Stimulated activated effector memory CD8-positive, alpha-beta T cell treated with anti-CD3 and anti-CD28 coated beads, Interleukin-12 subunit alpha, Interleukin-12 subunit beta, amount 100 ng/mL, for 72 hours (primary cell): ENCODE measurements around the gene KRT6A.
A peak's percentile ranks its signal among the peaks of the same experiment; 100 is the strongest.
"Not testable (repeated sequence)": the region's sequence is repeated elsewhere in the genome, so short reads cannot be mapped to it uniquely, and the experiment has no call there.

Source experiments
- ATAC-seq: fragments of 150-1000 bp; cut with Tn5 transposase; 2 replicates; pipeline ENCODE4 v1.10.0; 2021
- DNase-seq, 2 donors: peaks; one replicate each; pipeline ENCODE4 v3.0.0; 2021 to 2022; ENCODE audit warnings: low spot score in 2 of 2
- H3K27ac Mint-ChIP-seq: one replicate; pipeline ENCODE4 v1.8.0; 2022; ENCODE audit warnings: mild to moderate bottlenecking, mixed read lengths
- H3K36me3 Mint-ChIP-seq: one replicate; pipeline ENCODE4 v1.8.0; 2022; ENCODE audit warnings: mild to moderate bottlenecking, mixed read lengths
- H3K4me1 Mint-ChIP-seq: one replicate; pipeline ENCODE4 v1.8.0; 2022; ENCODE audit warnings: mixed read lengths
- H3K4me3 Mint-ChIP-seq: one replicate; pipeline ENCODE4 v1.8.0; 2022; ENCODE audit warnings: mild to moderate bottlenecking, mixed read lengths
- H3K9me3 Mint-ChIP-seq: one replicate; pipeline ENCODE4 v1.8.0; 2022; ENCODE audit warnings: mixed read lengths

Gene KRT6A

GRCh38 chr12:52464897-52465296 is 28.2 kb downstream of the KRT6A start:
- Mint-ChIP-seq H3K27ac (no peak overlapping the region), H3K36me3 (no peaks in the 10 kb centered on the region), H3K9me3 (no peaks in the 10 kb centered on the region), H3K4me3 (no peak overlapping the region), H3K4me1 (no peaks in the 10 kb centered on the region)
- no peak for DNase-seq
- ATAC-seq: no peak

GRCh38 chr12:52461693-52462092 is 31.4 kb downstream of the KRT6A start:
- H3K27ac Mint-ChIP-seq: no peak overlapping the region
- no peak overlapping the region for H3K4me3 Mint-ChIP-seq
- DNase-seq: no peak
- H3K9me3 Mint-ChIP-seq: no peaks in the 10 kb centered on the region
- H3K4me1 Mint-ChIP-seq: no peaks in the 10 kb centered on the region
- no peak for ATAC-seq
- H3K36me3 Mint-ChIP-seq: no peaks in the 10 kb centered on the region

- Mint-ChIP-seq H3K27ac (no peak overlapping the region), H3K4me1 (peaks cover 14% of the 10 kb centered on the region), H3K4me3 (no peak overlapping the region), H3K9me3 (no peaks in the 10 kb centered on the region), H3K36me3 (no peaks in the 10 kb centered on the region)
- no peak for ATAC-seq
- no peak for DNase-seq
These were observed 34.2 kb downstream of the KRT6A start for GRCh38 chr12:52458861-52459260.

GRCh38 chr12:52455821-52456220 is 37.2 kb downstream of the KRT6A start:
- Mint-ChIP-seq H3K9me3 (no peaks in the 10 kb centered on the region), H3K4me3 (no peak overlapping the region), H3K27ac (no peak overlapping the region), H3K4me1 (peaks cover 14% of the 10 kb centered on the region), H3K36me3 (no peaks in the 10 kb centered on the region)
- no peak for DNase-seq
- ATAC-seq: no peak

GRCh38 chr12:52454411-52455201 is 38.5 kb downstream of the KRT6A start:
- Mint-ChIP-seq H3K9me3 (no peaks in the 10 kb centered on the region), H3K4me3 (no peak overlapping the region), H3K36me3 (no peaks in the 10 kb centered on the region), H3K27ac (no peak overlapping the region), H3K4me1 (peaks cover 14% of the 10 kb centered on the region)
- ATAC-seq (peak; percentile 46), DNase-seq (no peak)

- Mint-ChIP-seq H3K36me3 (no peaks in the 10 kb centered on the region), H3K27ac (no peak within 1 kb of the TSS), H3K9me3 (no peaks in the 10 kb centered on the region), H3K4me1 (peaks cover 14% of the 10 kb centered on the region), H3K4me3 (no peak within 1 kb of the TSS)
- ATAC-seq: no peak
- no peak for DNase-seq
These were observed 41.0 kb downstream of the KRT6A start, which contains the start of gene KRT6B for GRCh38 chr12:52452101-52452500. Gene KRT6B (minus strand): TSS chr12:52452146. CDS start chr12:52452078, 68 bp downstream.

GRCh38 chr12:52448228-52448627 is 44.8 kb downstream of the KRT6A start:
- Mint-ChIP-seq H3K4me3 (no peak overlapping the region), H3K27ac (no peak overlapping the region)
- no peak for ATAC-seq

GRCh38 chr12:52447196-52447595 is 45.9 kb downstream of the KRT6A start:
- H3K36me3 Mint-ChIP-seq, H3K9me3 Mint-ChIP-seq, H3K27ac Mint-ChIP-seq, DNase-seq, H3K4me3 Mint-ChIP-seq, ATAC-seq, H3K4me1 Mint-ChIP-seq: not testable (repeated sequence)

More at GRCh38 chr12:52448228-52448627, 44.8 kb downstream of the KRT6A start:
- Mint-ChIP-seq H3K36me3 (no peaks in the 10 kb centered on the region), H3K9me3 (no peaks in the 10 kb centered on the region), H3K4me1 (peaks cover 7% of the 10 kb centered on the region)
- no peak for DNase-seq

GRCh38 chr12:52446367-52447045 is 46.6 kb downstream of the KRT6A start:
- no peaks in the 10 kb centered on the region for H3K9me3 Mint-ChIP-seq
- DNase-seq (no peak), ATAC-seq (no peak)
- no peaks in the 10 kb centered on the region for H3K36me3 Mint-ChIP-seq
- H3K4me3 Mint-ChIP-seq: no peak overlapping the region
- peaks cover 7% of the 10 kb centered on the region for H3K4me1 Mint-ChIP-seq
- H3K27ac Mint-ChIP-seq: no peak overlapping the region

GRCh38 chr12:52445876-52446275 is 47.2 kb downstream of the KRT6A start:
- H3K27ac Mint-ChIP-seq: no peak overlapping the region
- ATAC-seq: no peak
- no peaks in the 10 kb centered on the region for H3K9me3 Mint-ChIP-seq
- H3K4me1 Mint-ChIP-seq: peaks cover 7% of the 10 kb centered on the region
- H3K4me3 Mint-ChIP-seq: no peak overlapping the region
- H3K36me3 Mint-ChIP-seq: no peaks in the 10 kb centered on the region
- DNase-seq: no peak

GRCh38 chr12:52444647-52445595 is 48.1 kb downstream of the KRT6A start:
- H3K4me3 Mint-ChIP-seq: no peak overlapping the region
- DNase-seq (no peak), ATAC-seq (no peak)
- H3K4me1 Mint-ChIP-seq: peaks cover 7% of the 10 kb centered on the region
- no peak overlapping the region for H3K27ac Mint-ChIP-seq
- no peaks in the 10 kb centered on the region for H3K36me3 Mint-ChIP-seq
- no peaks in the 10 kb centered on the region for H3K9me3 Mint-ChIP-seq

GRCh38 chr12:52443966-52444365 is 49.1 kb downstream of the KRT6A start:
- Mint-ChIP-seq H3K27ac (no peak overlapping the region), H3K36me3 (no peaks in the 10 kb centered on the region), H3K4me1 (peaks cover 7% of the 10 kb centered on the region), H3K9me3 (no peaks in the 10 kb centered on the region), H3K4me3 (no peak overlapping the region)
- DNase-seq (no peak), ATAC-seq (no peak)

GRCh38 chr12:52442600-52443061 is 50.4 kb downstream of the KRT6A start:
- H3K4me1 Mint-ChIP-seq: peaks cover 7% of the 10 kb centered on the region
- H3K9me3 Mint-ChIP-seq: no peaks in the 10 kb centered on the region
- no peaks in the 10 kb centered on the region for H3K36me3 Mint-ChIP-seq
- no peak for ATAC-seq
- no peak overlapping the region for H3K4me3 Mint-ChIP-seq
- H3K27ac Mint-ChIP-seq: no peak overlapping the region
- DNase-seq: no peak

GRCh38 chr12:52441320-52441911 is 51.6 kb downstream of the KRT6A start:
- H3K9me3 Mint-ChIP-seq: no peaks in the 10 kb centered on the region
- no peak overlapping the region for H3K4me3 Mint-ChIP-seq
- ATAC-seq (no peak), DNase-seq (no peak)
- H3K36me3 Mint-ChIP-seq: no peaks in the 10 kb centered on the region
- no peak overlapping the region for H3K27ac Mint-ChIP-seq
- peaks cover 3% of the 10 kb centered on the region for H3K4me1 Mint-ChIP-seq

- H3K4me3 Mint-ChIP-seq: no peak overlapping the region
- no peak overlapping the region for H3K27ac Mint-ChIP-seq
- H3K36me3 Mint-ChIP-seq: no peaks in the 10 kb centered on the region
- DNase-seq (no peak), ATAC-seq (peak; percentile 46)
- H3K9me3 Mint-ChIP-seq: no peaks in the 10 kb centered on the region
- H3K4me1 Mint-ChIP-seq: no peaks in the 10 kb centered on the region
These were observed 52.2 kb downstream of the KRT6A start for GRCh38 chr12:52440821-52441319.
